Measurements from ENCODE around the gene GNG8. TPM values are rescaled to one million over a fixed set of nuclear protein-coding genes. Genes with fewer than 3 reads are reported as not detected.

Gene GNG8
- total RNA-seq, 4 donors from 2014 or later: not detected

DNA sequence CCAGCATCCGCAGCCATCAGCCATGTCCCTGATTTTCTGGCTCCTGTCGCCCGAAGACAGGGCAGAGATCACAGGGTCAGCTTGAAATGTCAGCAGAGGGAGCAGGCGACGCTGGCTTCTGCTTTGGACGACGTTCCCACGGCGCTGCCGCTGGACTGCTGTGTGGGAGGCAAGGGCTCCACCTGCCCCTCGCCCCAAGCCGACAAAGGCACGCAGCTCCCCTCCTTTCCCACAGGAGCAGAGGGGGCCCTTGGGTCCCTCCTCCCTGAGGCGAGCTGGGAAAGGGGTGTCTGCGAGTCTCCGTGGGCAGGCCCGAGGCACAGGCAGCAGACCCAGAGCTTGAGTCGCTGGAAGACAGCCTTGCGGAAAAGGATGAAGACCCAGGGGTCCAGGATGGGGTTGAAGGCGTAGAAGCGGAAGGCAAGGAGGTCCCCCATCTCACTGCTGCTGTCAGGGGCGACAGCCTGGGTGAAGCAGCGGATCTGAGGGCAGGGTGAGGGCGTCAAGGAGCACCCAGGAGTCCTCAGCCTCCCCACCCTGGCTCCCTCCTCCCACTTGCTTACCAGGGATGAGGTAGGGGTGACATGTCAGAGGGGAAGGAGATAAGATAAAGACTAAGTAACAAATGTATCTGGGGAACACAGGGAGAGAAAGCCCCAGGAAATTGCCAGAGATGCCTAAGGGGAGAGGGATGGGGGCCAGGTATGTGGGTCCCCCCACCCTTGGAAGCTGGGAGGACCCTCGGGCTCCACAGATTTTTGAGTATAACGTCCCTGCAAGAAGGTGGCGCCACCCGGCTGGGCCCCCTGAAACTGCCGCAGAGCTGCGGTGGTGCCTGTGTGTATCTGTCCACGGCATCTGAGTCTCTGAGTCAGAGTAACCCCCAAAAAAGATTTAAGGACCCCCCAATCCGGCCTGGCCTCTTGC lies 14.5 kb downstream of the GNG8 start:
- TF ChIP-seq, protein P1, sequence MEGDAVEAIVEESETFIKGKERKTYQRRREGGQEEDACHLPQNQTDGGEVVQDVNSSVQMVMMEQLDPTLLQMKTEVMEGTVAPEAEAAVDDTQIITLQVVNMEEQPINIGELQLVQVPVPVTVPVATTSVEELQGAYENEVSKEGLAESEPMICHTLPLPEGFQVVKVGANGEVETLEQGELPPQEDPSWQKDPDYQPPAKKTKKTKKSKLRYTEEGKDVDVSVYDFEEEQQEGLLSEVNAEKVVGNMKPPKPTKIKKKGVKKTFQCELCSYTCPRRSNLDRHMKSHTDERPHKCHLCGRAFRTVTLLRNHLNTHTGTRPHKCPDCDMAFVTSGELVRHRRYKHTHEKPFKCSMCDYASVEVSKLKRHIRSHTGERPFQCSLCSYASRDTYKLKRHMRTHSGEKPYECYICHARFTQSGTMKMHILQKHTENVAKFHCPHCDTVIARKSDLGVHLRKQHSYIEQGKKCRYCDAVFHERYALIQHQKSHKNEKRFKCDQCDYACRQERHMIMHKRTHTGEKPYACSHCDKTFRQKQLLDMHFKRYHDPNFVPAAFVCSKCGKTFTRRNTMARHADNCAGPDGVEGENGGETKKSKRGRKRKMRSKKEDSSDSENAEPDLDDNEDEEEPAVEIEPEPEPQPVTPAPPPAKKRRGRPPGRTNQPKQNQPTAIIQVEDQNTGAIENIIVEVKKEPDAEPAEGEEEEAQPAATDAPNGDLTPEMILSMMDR (IDR thresholded peaks at IDR 0.05; ENCODE audit: low read depth): no peak

DNA sequence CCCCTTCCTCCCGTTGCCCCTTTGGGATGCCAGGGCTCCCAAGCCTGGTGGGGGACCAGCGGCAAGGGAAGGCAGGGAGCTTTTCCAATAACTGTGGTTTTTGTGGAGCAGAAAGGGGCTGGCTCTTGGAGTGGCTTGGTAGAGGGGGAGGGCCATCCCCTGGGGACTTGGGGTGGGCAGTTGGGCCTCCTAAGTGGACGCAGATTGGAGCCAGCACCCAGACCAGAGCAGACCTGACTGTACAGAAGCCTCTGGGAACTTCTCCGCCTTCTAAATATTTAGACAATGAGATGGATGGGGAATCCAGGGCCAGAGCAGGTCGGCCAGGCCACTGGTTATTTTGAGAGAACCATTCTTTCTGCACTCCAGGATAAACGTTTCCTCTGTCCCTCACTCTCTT lies 15.3 kb downstream of the GNG8 start:
- TF ChIP-seq, protein P1 (IDR thresholded peaks at IDR 0.05; ENCODE audit: low read depth): no peak

DNA sequence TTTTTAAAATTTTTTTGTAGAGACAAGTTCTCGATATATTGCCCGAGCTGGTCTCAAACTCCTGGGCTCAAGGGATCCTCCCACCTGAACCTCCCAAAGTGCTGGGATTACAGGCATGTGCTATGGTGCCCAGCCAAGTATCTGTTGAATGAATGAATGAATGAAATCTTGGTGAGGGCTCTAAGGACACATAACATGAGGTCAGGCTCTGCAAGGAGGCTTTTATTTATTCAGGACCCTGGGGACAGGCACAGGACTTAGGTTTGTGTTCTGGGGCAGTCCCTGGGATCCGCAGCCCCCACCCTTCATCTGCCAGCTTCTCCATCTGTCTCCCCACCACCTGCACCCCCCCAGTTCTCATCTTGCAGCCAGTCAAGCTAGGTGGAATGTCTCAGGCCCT lies 15.7 kb downstream of the GNG8 start:
- TF ChIP-seq, protein P1 (IDR thresholded peaks at IDR 0.05; ENCODE audit: low read depth): no peak

DNA sequence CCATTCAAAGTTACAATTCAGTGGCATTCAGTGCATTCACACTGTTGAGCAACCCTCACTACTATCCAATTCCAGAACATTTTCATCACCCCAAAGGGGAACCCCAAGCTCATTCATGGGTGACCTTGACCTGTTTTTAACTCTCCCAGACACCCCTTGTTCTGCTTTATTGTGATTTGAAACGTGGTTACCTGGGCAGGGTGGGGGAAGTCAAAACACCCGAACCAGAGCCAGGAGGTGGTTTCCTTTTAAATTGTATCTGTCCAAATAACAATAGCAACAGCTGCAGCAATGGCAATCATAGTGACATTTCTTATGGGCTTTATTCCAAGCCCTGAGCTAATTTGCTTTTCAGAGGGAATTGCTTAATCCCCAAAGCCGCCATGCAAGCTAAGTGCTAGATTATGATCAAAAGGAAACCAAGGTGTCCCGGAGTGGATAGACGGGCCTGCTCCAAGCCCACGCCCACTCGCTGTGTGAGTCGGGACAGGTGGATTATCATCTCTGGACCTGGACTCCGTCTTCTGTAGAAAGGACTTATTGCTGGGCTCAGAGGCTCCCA lies 17.3 kb downstream of the GNG8 start:
- TF ChIP-seq, protein P1 (IDR thresholded peaks at IDR 0.05; ENCODE audit: low read depth): no peak

DNA sequence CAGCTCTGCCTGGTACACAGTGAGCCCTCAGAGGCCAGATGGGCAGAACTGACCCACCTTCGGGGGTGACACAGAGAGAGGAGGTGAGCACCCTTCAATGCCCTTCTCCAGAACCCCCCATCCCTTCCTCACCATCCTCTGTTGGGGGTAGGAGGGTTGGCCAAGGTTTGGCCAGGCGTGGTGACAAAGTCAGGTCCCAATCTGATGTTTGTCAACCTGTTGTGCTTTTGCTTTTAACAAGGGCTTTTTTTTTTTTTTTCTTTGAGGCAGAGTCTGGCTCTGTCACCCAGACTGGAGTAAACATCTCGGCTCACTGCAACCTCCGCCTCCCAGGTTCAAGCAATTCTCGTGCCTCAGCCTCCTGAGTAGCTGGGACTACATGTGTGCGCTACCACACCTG lies 18.4 kb downstream of the GNG8 start:
- TF ChIP-seq, protein P1 (IDR thresholded peaks at IDR 0.05; ENCODE audit: low read depth): no peak

DNA sequence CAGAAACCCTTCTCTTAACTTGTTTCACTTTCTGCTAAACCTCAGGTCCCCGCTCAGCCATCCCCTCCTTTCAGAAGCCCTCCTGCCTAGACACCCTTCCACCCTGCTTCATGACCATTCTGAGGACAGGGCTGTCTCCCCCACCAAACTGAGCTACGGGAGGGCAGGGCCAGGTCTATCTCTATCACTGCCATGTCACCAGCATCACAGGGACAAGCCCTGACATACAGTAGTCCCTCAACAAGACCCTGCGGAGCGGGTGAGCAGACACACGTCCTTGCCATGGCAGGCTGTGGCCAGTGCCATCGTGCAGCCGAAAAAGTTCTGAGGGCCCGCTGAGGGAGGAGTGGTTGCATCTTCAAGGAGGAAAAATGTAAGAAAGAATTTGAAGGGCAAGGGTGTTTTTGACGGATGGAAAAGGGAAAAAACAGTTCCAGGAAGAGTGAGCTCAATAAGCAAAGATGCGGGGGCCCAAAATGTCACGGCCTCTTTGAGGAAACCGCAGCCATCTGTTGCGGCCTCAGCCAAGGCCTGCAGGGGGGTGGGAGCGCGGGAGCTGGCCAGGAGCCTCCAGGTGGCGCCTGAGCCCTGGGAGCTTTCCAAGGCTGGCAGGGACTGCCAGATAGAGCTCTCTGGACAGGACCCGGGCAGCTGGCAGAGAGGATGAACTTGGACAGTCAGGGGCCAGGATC lies 19.2 kb downstream of the GNG8 start:
- TF ChIP-seq, protein P1 (IDR thresholded peaks at IDR 0.05; ENCODE audit: low read depth): no peak

DNA sequence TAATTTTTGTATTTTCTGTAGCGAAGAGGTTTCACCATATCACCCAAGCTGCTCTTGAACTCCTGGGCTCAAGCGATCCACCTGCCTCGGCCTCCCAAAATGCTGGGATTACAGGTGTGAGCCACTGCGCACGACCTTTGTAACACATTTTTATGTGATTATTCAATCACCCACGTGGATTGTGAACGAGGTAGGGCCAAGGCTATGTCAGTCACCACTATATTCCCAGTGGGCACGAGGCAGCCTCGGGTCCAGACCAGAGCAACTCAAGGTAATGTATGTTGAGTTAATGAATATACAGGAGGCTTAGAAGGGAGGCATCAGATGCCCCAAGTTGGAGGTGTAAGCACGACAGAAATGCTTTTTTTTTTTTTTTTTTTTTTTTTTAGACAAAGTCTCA lies 20.0 kb downstream of the GNG8 start:
- TF ChIP-seq, protein P1 (IDR thresholded peaks at IDR 0.05; ENCODE audit: low read depth): no peak

All from subcutaneous adipose tissue (tissue), 4 donors.